Retina (tissue), 1 donor: Measurements from ENCODE around the gene NCCRP1.

Source experiments
- DNase-seq: peaks from one replicate; pipeline ENCODE4 v3.0.0-alpha.2; 2016

The NCCRP1 gene

GRCh38 chr19:39248806-39249205, 52.0 kb downstream of the NCCRP1 start, which contains the start of gene IFNL4:
TSS of gene IFNL4 (minus strand) at chr19:39248856.
- no peak for DNase-seq

GRCh38 chr19:39251081-39251480, 54.3 kb downstream of the NCCRP1 start:
- DNase-seq: no peak
